H1 (cell line): ENCODE data around the gene C5AR2. TPM values are rescaled to one million over a fixed set of nuclear protein-coding genes. Genes with fewer than 3 reads are reported as not detected.

Experiments used
- CTCF ChIA-PET: fragments of 300-600 bp; sonication (Branson Sonifier 250); formaldehyde crosslinking; loops from one replicate; lab custom pipeline; 2021; ENCODE audit not compliant: partially characterized antibody; lab: Charles Lee
- POLR2A ChIA-PET: fragments of 300-600 bp; sonication (Branson Sonifier 250); formaldehyde crosslinking; loops from one replicate; lab custom pipeline; 2021; ENCODE audit warnings: inconsistent platforms; ENCODE audit not compliant: partially characterized antibody; lab: Charles Lee
- DNase-seq, 2 experiments: peaks; one replicate each; pipeline versions ENCODE4 v3.0.0 to v3.0.0-alpha.2; 2010 to 2022; ENCODE audit warnings: low spot score in 2 of 2, low read depth in 1 of 2, mixed read lengths in 1 of 2
- FAIRE-seq: peaks from 2 replicates; lab custom pipeline; 2011; peaks lifted over from hg19 to GRCh38; lab: Jason Lieb, UNC
- H2AFZ ChIP-seq: 2 replicates; pipeline ENCODE4 v1.8.1; 2012; ENCODE audit warnings: low read length, inconsistent platforms
- H2AK5ac ChIP-seq: 2 replicates; pipeline ENCODE4 v1.6.1; 2013; ENCODE audit warnings: low read depth, low read length
- H2BK120ac ChIP-seq: replicated peaks from 2 replicates; pipeline ENCODE3; 2013; ENCODE audit warnings: low read depth, low read length, inconsistent platforms
- H2BK12ac ChIP-seq: 2 replicates; pipeline ENCODE4 v1.6.1; 2013; ENCODE audit warnings: low read depth, low read length
- H2BK15ac ChIP-seq: 2 replicates; pipeline ENCODE4 v1.6.1; 2013; ENCODE audit warnings: low read length
- H2BK20ac ChIP-seq: 2 replicates; pipeline ENCODE4 v1.6.1; 2013; ENCODE audit warnings: low read length
- H2BK5ac ChIP-seq: 2 replicates; pipeline ENCODE4 v1.6.1; 2013; ENCODE audit warnings: low read depth, low read length
- H3K14ac ChIP-seq: 2 replicates; pipeline ENCODE4 v1.6.1; 2013; ENCODE audit warnings: inconsistent platforms; ENCODE audit not compliant: insufficient read length
- H3K18ac ChIP-seq: 2 replicates; pipeline ENCODE4 v1.6.1; 2013; ENCODE audit warnings: low read length; ENCODE audit errors: extremely low read depth
- H3K23ac ChIP-seq: 2 replicates; pipeline ENCODE4 v1.6.1; 2013; ENCODE audit warnings: inconsistent platforms; ENCODE audit not compliant: insufficient read length
- H3K23me2 ChIP-seq: 2 replicates; pipeline ENCODE4 v1.6.1; 2013; ENCODE audit warnings: low read depth, low read length
- H3K27ac ChIP-seq: 2 replicates; pipeline ENCODE4 v1.6.1; 2011; ENCODE audit warnings: low read depth, low read length, inconsistent platforms
- H3K27me3 ChIP-seq, 4 experiments: replicated peaks in 1 of 4; 1 replicate in 1 of 4; 2 replicates in 3 of 4; pipeline versions ENCODE4 v1.6.1 to v1.8.1; 2011 to 2013; ENCODE audit warnings: low read length in 3 of 4, mild to moderate bottlenecking in 3 of 4, inconsistent platforms in 2 of 4, mixed read lengths in 2 of 4, moderate library complexity in 1 of 4; ENCODE audit not compliant: control insufficient read depth in 3 of 4, insufficient read depth in 3 of 4; ENCODE audit errors: extremely low read depth in 1 of 4
- H3K36me3 ChIP-seq, 4 experiments: 2 replicates each; pipeline versions ENCODE4 v1.6.1 to v1.8.1; 2011 to 2013; ENCODE audit warnings: mild to moderate bottlenecking in 4 of 4, low read length in 3 of 4, moderate library complexity in 2 of 4, control low read depth in 1 of 4, inconsistent platforms in 1 of 4; ENCODE audit not compliant: insufficient read depth in 4 of 4, control insufficient read depth in 2 of 4
- H3K4ac ChIP-seq: replicated peaks from 2 replicates; pipeline ENCODE3; 2013; ENCODE audit warnings: low read length, low read depth, mixed read lengths, inconsistent platforms; ENCODE audit not compliant: insufficient read length
- H3K4me1 ChIP-seq, 4 experiments: replicated peaks in 1 of 4; 1 replicate in 1 of 4; 2 replicates in 3 of 4; pipeline versions ENCODE4 v1.6.1 to v1.8.1; 2011 to 2013; ENCODE audit warnings: low read length in 3 of 4, inconsistent platforms in 2 of 4, mixed read lengths in 1 of 4; ENCODE audit not compliant: insufficient read depth in 4 of 4, control insufficient read depth in 3 of 4
- H3K4me2 ChIP-seq, 2 experiments: 2 replicates each; pipeline versions ENCODE4 v1.6.1 to v1.8.1; 2011 to 2013; ENCODE audit warnings: low read depth in 2 of 2, low read length in 2 of 2, control low read depth in 1 of 2, inconsistent platforms in 1 of 2, mild to moderate bottlenecking in 1 of 2; ENCODE audit not compliant: insufficient read depth in 1 of 2
- H3K4me3 ChIP-seq, 4 experiments: fragments of 200-600, 300-600 bp in 1 of 4; sonication (generic), shearing (Covaris generic), sonication (Bioruptor Twin) in 1 of 4; 2 replicates each; pipeline versions ENCODE4 v1.5.1 to v1.8.1; 2011 to 2016; ENCODE audit warnings: low read length in 4 of 4, low read depth in 3 of 4, control low read depth in 2 of 4, inconsistent platforms in 2 of 4, mild to moderate bottlenecking in 2 of 4, mixed read lengths in 1 of 4, moderate library complexity in 1 of 4; ENCODE audit not compliant: insufficient read depth in 2 of 4; ENCODE audit errors: extremely low read depth in 1 of 4
- H3K56ac ChIP-seq: replicated peaks from 2 replicates; pipeline ENCODE3; 2013; ENCODE audit warnings: low read depth, mild to moderate bottlenecking, mixed read lengths, low read length, inconsistent platforms; ENCODE audit not compliant: insufficient read length
- H3K79me1 ChIP-seq: 2 replicates; pipeline ENCODE4 v1.6.1; 2013; ENCODE audit warnings: low read depth, low read length, control low read depth
- H3K79me2 ChIP-seq, 2 experiments: 2 replicates each; pipeline versions ENCODE4 v1.6.1 to v1.8.1; 2012 to 2013; ENCODE audit warnings: low read length in 2 of 2, mild to moderate bottlenecking in 2 of 2, inconsistent platforms in 1 of 2; ENCODE audit not compliant: insufficient read depth in 2 of 2, control insufficient read depth in 1 of 2
- H3K9ac ChIP-seq, 4 experiments: replicated peaks in 1 of 4; 1 replicate in 1 of 4; 2 replicates in 3 of 4; pipeline versions ENCODE4 v1.6.1 to v1.8.1; 2011 to 2013; ENCODE audit warnings: low read depth in 3 of 4, low read length in 3 of 4, control low read depth in 2 of 4, mild to moderate bottlenecking in 2 of 4, moderate library complexity in 2 of 4, inconsistent platforms in 1 of 4; ENCODE audit errors: extremely low read depth in 1 of 4
- H3K9me3 ChIP-seq, 2 experiments: 2 replicates each; pipeline versions ENCODE4 v1.6.1 to v1.8.1; 2012 to 2013; ENCODE audit warnings: mild to moderate bottlenecking in 2 of 2, moderate library complexity in 2 of 2, control low read depth in 1 of 2, inconsistent platforms in 1 of 2, low read depth in 1 of 2, low read length in 1 of 2, mixed read lengths in 1 of 2; ENCODE audit not compliant: insufficient read depth in 2 of 2
- H4K20me1 ChIP-seq, 2 experiments: replicated peaks in 1 of 2; 2 replicates each; pipeline versions ENCODE3 to v1.8.1; 2011 to 2013; ENCODE audit warnings: inconsistent platforms in 2 of 2, low read length in 2 of 2, mild to moderate bottlenecking in 1 of 2; ENCODE audit not compliant: insufficient read depth in 2 of 2, control insufficient read depth in 1 of 2
- H4K5ac ChIP-seq: 2 replicates; pipeline ENCODE4 v1.6.1; 2013; ENCODE audit warnings: low read length, low read depth, mixed read lengths, inconsistent platforms; ENCODE audit not compliant: insufficient read length
- H4K8ac ChIP-seq: 2 replicates; pipeline ENCODE4 v1.8.0; 2013; ENCODE audit warnings: mild to moderate bottlenecking, moderate library complexity, low read length, inconsistent platforms; ENCODE audit not compliant: insufficient read depth; ENCODE audit errors: extremely low read depth
- H4K91ac ChIP-seq: replicated peaks from 2 replicates; pipeline ENCODE3; 2013; ENCODE audit warnings: low read length, mixed read lengths, inconsistent platforms; ENCODE audit not compliant: insufficient read length
- HDAC2 ChIP-seq, 2 experiments: fragments of 300-600 bp in 1 of 2; sonication (generic) in 1 of 2; IDR thresholded peaks; 2 replicates each; pipeline ENCODE4 v1.6.1; 2011 to 2012; ENCODE audit warnings: low read depth in 2 of 2, low read length in 2 of 2, mild to moderate bottlenecking in 2 of 2, moderate library complexity in 2 of 2, borderline replicate concordance in 1 of 2, inconsistent platforms in 1 of 2
- HDAC6 ChIP-seq: IDR thresholded peaks from one replicate; pipeline ENCODE4 v1.7.1; 2012; ENCODE audit warnings: low read depth, mild to moderate bottlenecking, inconsistent platforms, low read length, moderate library complexity
- JUND ChIP-seq: IDR thresholded peaks from 2 replicates; pipeline ENCODE4 v1.6.1; 2011; ENCODE audit warnings: mild to moderate bottlenecking, improper control_type of control experiment, low read length
- RXRA ChIP-seq: IDR thresholded peaks from 2 replicates; pipeline ENCODE4 v1.6.1; 2011; ENCODE audit warnings: low read depth, mild to moderate bottlenecking, low read length, moderate library complexity; ENCODE audit not compliant: insufficient read depth
- TAF7 ChIP-seq: optimal IDR thresholded peaks from 2 replicates; pipeline ENCODE3; 2011; ENCODE audit warnings: low read depth, mild to moderate bottlenecking, inconsistent platforms, low read length, moderate library complexity, borderline replicate concordance
- TEAD4 ChIP-seq: IDR thresholded peaks from 2 replicates; pipeline ENCODE4 v1.6.1; 2012; ENCODE audit warnings: low read depth, low read length, inconsistent platforms, mixed read lengths
- YY1 ChIP-seq: IDR thresholded peaks from 2 replicates; pipeline ENCODE4 v1.6.1; 2011; ENCODE audit warnings: low read depth, mild to moderate bottlenecking, low read length
- WGBS, 2 experiments: shearing (Covaris generic) in 1 of 2; methylation state at CpG; one replicate each; pipeline versions ENCODE4 v1.1.6 to v1.1.7; 2013 to 2015; ENCODE audit warnings: low lambda C conversion rate in 2 of 2, mixed read lengths in 2 of 2, inconsistent platforms in 1 of 2, low coverage in 1 of 2, missing lambda C conversion rate in 1 of 2; ENCODE audit not compliant: insufficient replicate concordance in 2 of 2, insufficient coverage in 1 of 2, insufficient read length in 1 of 2; ENCODE audit errors: extremely low coverage in 1 of 2, missing lambda C conversion rate in 1 of 2; 5-methylcytosine and 5-hydroxymethylcytosine counted together
- polyA plus RNA-seq, 7 experiments: library from polyadenylated mRNA; depleted of rRNA in 3 of 7; stranded (reverse) in 5 of 7; unstranded in 2 of 7; fragments of >200 nt in 5 of 7; fragments of 200-250 nt in 2 of 7; gene quantifications; 1 replicate in 5 of 7; 2 replicates in 1 of 7; 4 replicates in 1 of 7; pipeline versions ENCODE4 v1.2.1 to v1.2.3, GENCODE V29; 2011 to 2013; ENCODE audit warnings: missing spikeins in 2 of 7, mixed read lengths in 2 of 7
- total RNA-seq: library from RNA; stranded (reverse); fragmentation: NEBNext Ultra II Directional; extraction: Animal tissue kit (Norgen Biotek cat#: 25700); gene quantifications from 2 replicates; pipeline ENCODE4 v1.2.1, GENCODE V29; 2021
- TF ChIP-seq, protein P1 (sequence below): IDR thresholded peaks from 2 replicates; pipeline ENCODE4 v1.6.1; 2012; ENCODE audit warnings: inconsistent platforms

Gene C5AR2
- total and polyA plus RNA-seq, 2 of the 8 experiments (the other 6 are each of a cell fraction or from before 2014, with no cell fraction given): 0.08 to 0.15 TPM

DNA sequence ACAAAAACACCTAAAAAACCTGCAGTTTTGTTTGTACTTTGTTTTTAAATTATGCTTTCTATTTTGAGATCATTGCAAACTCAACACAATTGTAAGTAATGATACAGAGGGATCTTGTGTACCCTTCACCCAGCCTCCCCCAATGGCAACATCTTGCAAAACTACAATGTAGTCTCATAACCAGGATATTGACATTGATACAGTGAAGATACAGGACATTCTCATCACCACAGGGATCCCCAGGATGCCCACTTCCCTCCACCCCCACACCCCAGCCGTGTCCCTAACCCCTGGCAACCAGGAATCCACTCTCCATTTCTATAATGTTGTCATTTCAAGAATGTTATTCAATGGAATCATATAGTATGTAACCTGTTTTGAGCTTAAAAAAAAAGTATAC, 10.3 kb upstream of the C5AR2 start:
- Histone ChIP-seq H3K79me2 (no peaks in the 10 kb centered on the region), H3K14ac (no peak overlapping the region), H2BK120ac (no peak overlapping the region), H3K4me3 (no peak overlapping the region), H3K4me2 (no peak overlapping the region), H3K56ac (no peak overlapping the region), H3K27me3 (no peaks in the 10 kb centered on the region; a peak in 2 of 7 replicates), H4K91ac (no peak overlapping the region), H3K9ac (no peak overlapping the region), H3K23ac (no peak overlapping the region), H4K20me1 (no peaks in the 10 kb centered on the region), H2BK12ac (no peak overlapping the region), H3K36me3 (no peaks in the 10 kb centered on the region), H3K18ac (no peak overlapping the region), H3K4me1 (peaks cover 0 to 3% (median 0%) of the 10 kb centered on the region in 4 experiments; a peak in 1 of 7 replicates), H4K5ac (no peak overlapping the region), H2AFZ (no peak overlapping the region), H3K4ac (no peak overlapping the region), H4K8ac (no peak overlapping the region), H2AK5ac (no peak overlapping the region), H3K27ac (no peak overlapping the region), H3K9me3 (no peaks in the 10 kb centered on the region), H3K79me1 (no peaks in the 10 kb centered on the region), H2BK5ac (no peak overlapping the region), H2BK15ac (no peak overlapping the region), H2BK20ac (no peak overlapping the region), H3K23me2 (no peaks in the 10 kb centered on the region)
- ChIA-PET POLR2A (interaction anchor here (1.5 kb wide), 1 partner anchor 86 kb away, joined by 5 read pairs; no protein-coding TSS in a partner anchor), CTCF (no interaction called here)
- DNase-seq (no peak), FAIRE-seq (no peak)
- WGBS, 2 experiments: 77% methylated on average over 1 of the region's 1 CpG; no CpG with 5 or more reads in 1 of the 2 experiments
- no peak for TF ChIP-seq RXRA
- TF ChIP-seq HDAC6: no peak
- no peak for TF ChIP-seq HDAC2 (IDR thresholded peaks at IDR 0.05; ENCODE audit: borderline replicate concordance in 1 of 2, low read depth in 2 of 2, low read length in 2 of 2)
- TF ChIP-seq YY1: no peak
- TF ChIP-seq JUND: no peak
- TF ChIP-seq, protein P1, sequence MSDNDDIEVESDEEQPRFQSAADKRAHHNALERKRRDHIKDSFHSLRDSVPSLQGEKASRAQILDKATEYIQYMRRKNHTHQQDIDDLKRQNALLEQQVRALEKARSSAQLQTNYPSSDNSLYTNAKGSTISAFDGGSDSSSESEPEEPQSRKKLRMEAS: no peak
- no peak for TF ChIP-seq TAF7
- TF ChIP-seq TEAD4: no peak
